HepG2 (cell line): ENCODE measurements around the gene NT5DC1. TPM values are rescaled to one million over a fixed set of nuclear protein-coding genes. Genes with fewer than 3 reads are reported as not detected.
A peak's percentile ranks its signal among the peaks of the same experiment; 100 is the strongest.

Experiments used
- ATAC-seq: fragments of 200-7000 bp; cut with Tn5 transposase; 3 replicates; pipeline ENCODE4 v1.9.1; 2020; ENCODE audit warnings: mild to moderate bottlenecking, moderate library complexity
- BruUV-seq: library from RNA; stranded (reverse); fragments of 400-500 nt; replicated peaks from 2 replicates; lab custom pipeline; 2021; lab: Mats Ljungman, UMichigan
- CTCF ChIA-PET: fragments of 300-600 bp; formaldehyde crosslinking; extraction: SDS; loops from one replicate; lab custom pipeline; 2021; ENCODE audit warnings: low total read pairs, inconsistent platforms, low intra/inter-chr PET ratio; lab: Yijun Ruan, JAX
- POLR2A ChIA-PET: fragments of 350-600 bp; sonication (Branson Sonifier 250); formaldehyde crosslinking; loops from one replicate; lab custom pipeline; 2020; ENCODE audit warnings: antibody characterized with exemption, inconsistent platforms; lab: Yijun Ruan, JAX
- DNase-seq: peaks from one replicate; pipeline ENCODE4 v3.0.0-alpha.2; 2015; ENCODE audit warnings: low spot score
- FAIRE-seq: peaks from 3 replicates; lab custom pipeline; 2011; peaks lifted over from hg19 to GRCh38; lab: Jason Lieb, UNC
- H2AFZ ChIP-seq: one replicate; pipeline ENCODE4 v1.6.1; 2011; ENCODE audit warnings: low read length, inconsistent platforms
- H3K27ac ChIP-seq: fragments of 300-600 bp; 3 replicates; pipeline ENCODE4 v1.8.0; 2011; ENCODE audit warnings: mixed run types, mild to moderate bottlenecking, mixed read lengths, low read length, inconsistent platforms; ENCODE audit not compliant: insufficient read depth; ENCODE audit errors: extremely low read length
- H3K27me3 ChIP-seq, 2 experiments: fragments of 200-600 bp in 1 of 2; 2 replicates in 1 of 2; 3 replicates in 1 of 2; pipeline versions ENCODE4 v1.6.0 to v1.8.0; 2011; ENCODE audit warnings: low read length in 2 of 2, mild to moderate bottlenecking in 2 of 2, moderate library complexity in 2 of 2, inconsistent platforms in 1 of 2; ENCODE audit not compliant: insufficient read depth in 2 of 2, control insufficient read depth in 1 of 2
- H3K36me3 ChIP-seq, 2 experiments: fragments of 200-600 bp in 1 of 2; replicated peaks in 1 of 2; 2 replicates in 1 of 2; 3 replicates in 1 of 2; pipeline versions ENCODE4 v1.5.1 to v1.8.0; 2011; ENCODE audit warnings: low read length in 2 of 2, inconsistent platforms in 1 of 2; ENCODE audit not compliant: insufficient read depth in 2 of 2, control insufficient read depth in 1 of 2
- H3K4me1 ChIP-seq: 2 replicates; pipeline ENCODE4 v1.5.1; 2012; ENCODE audit warnings: low read length, inconsistent platforms; ENCODE audit not compliant: insufficient read depth
- H3K4me2 ChIP-seq: 2 replicates; pipeline ENCODE4 v1.6.0; 2011; ENCODE audit warnings: low read depth, low read length, inconsistent platforms
- H3K4me3 ChIP-seq, 3 experiments: fragments of 200-600 bp in 1 of 3; sonication (generic), shearing (Covaris generic) in 1 of 3; replicated peaks in 1 of 3; 2 replicates each; pipeline ENCODE4 v1.5.1; 2011 to 2016; ENCODE audit warnings: low read length in 3 of 3, inconsistent platforms in 2 of 3, low read depth in 2 of 3, mild to moderate bottlenecking in 2 of 3, control low read depth in 1 of 3, mixed read lengths in 1 of 3; ENCODE audit not compliant: insufficient read depth in 1 of 3
- H3K79me2 ChIP-seq: one replicate; pipeline ENCODE4 v1.6.1; 2011; ENCODE audit warnings: low read length, inconsistent platforms; ENCODE audit not compliant: insufficient read depth
- H3K9ac ChIP-seq: 2 replicates; pipeline ENCODE4 v1.6.0; 2011; ENCODE audit warnings: mild to moderate bottlenecking, low read depth, low read length, inconsistent platforms; ENCODE audit not compliant: insufficient read depth
- H3K9me3 ChIP-seq: 2 replicates; pipeline ENCODE4 v1.5.1; 2012; ENCODE audit warnings: mild to moderate bottlenecking, low read length
- H4K20me1 ChIP-seq: 2 replicates; pipeline ENCODE4 v1.6.0; 2011; ENCODE audit warnings: inconsistent platforms, mild to moderate bottlenecking, low read length, moderate library complexity; ENCODE audit not compliant: insufficient read depth
- AGO1 ChIP-seq: fragments of 200-400 bp; formaldehyde crosslinking; IDR thresholded peaks from 2 replicates; pipeline ENCODE4 v1.6.1; 2017; ENCODE audit warnings: mild to moderate bottlenecking, low read depth, low read length, moderate library complexity; ENCODE audit not compliant: poor library complexity, severe bottlenecking
- CENPX ChIP-seq: sonication (generic); formaldehyde crosslinking; IDR thresholded peaks from 2 replicates; pipeline ENCODE4 v1.9.0; 2021; ENCODE audit warnings: mild to moderate bottlenecking, missing genetic modification reagents, moderate library complexity
- E2F1 ChIP-seq: sonication (generic); formaldehyde crosslinking; IDR thresholded peaks from 2 replicates; pipeline ENCODE4 v1.5.0; 2020; ENCODE audit warnings: missing genetic modification reagents
- HOMEZ ChIP-seq: IDR thresholded peaks from 2 replicates; pipeline ENCODE4 v1.6.1; 2016; ENCODE audit warnings: low read depth
- MED1 ChIP-seq: sonication (generic); formaldehyde crosslinking; IDR thresholded peaks from 2 replicates; pipeline ENCODE4 v1.4.0; 2020; ENCODE audit warnings: missing genetic modification reagents
- NFYC ChIP-seq: IDR thresholded peaks from 2 replicates; pipeline ENCODE4 v1.6.1; 2016; ENCODE audit warnings: missing genetic modification reagents, missing compliant biosample characterization
- POLR2AphosphoS5 ChIP-seq: IDR thresholded peaks from 2 replicates; pipeline ENCODE4 v1.6.1; 2012; ENCODE audit warnings: low read depth, low read length
- RAD51 ChIP-seq: fragments of 450-650 bp; IDR thresholded peaks from 2 replicates; pipeline ENCODE4 v1.6.1; 2016; ENCODE audit warnings: borderline replicate concordance
- SP2 ChIP-seq: sonication (generic); formaldehyde crosslinking; IDR thresholded peaks from 2 replicates; pipeline ENCODE4 v1.5.1; 2020; ENCODE audit warnings: mild to moderate bottlenecking, missing genetic modification reagents
- STAG1 ChIP-seq: sonication (generic); formaldehyde crosslinking; IDR thresholded peaks from 2 replicates; pipeline ENCODE4 v1.4.0; 2020; ENCODE audit warnings: missing genetic modification reagents
- TAF1 ChIP-seq: sonication (generic); formaldehyde crosslinking; IDR thresholded peaks from 2 replicates; pipeline ENCODE4 v1.4.0; 2020; ENCODE audit warnings: missing genetic modification reagents
- TCF7 ChIP-seq: sonication (generic); IDR thresholded peaks from 2 replicates; pipeline ENCODE4 v1.6.1; 2016; ENCODE audit warnings: antibody characterized with exemption, low read depth
- ZNF354B ChIP-seq: sonication (generic); formaldehyde crosslinking; IDR thresholded peaks from 2 replicates; pipeline ENCODE4 v1.8.0; 2022; ENCODE audit warnings: mild to moderate bottlenecking, missing genetic modification reagents
- ZNF383 ChIP-seq: sonication (generic); formaldehyde crosslinking; IDR thresholded peaks from 2 replicates; pipeline ENCODE4 v1.4.0; 2020; ENCODE audit warnings: missing genetic modification reagents, mild to moderate bottlenecking, borderline replicate concordance
- ZNF720 ChIP-seq: sonication (generic); formaldehyde crosslinking; IDR thresholded peaks from 2 replicates; pipeline ENCODE4 v1.4.0; 2020; ENCODE audit warnings: missing genetic modification reagents
- ZNF761 ChIP-seq: sonication (generic); formaldehyde crosslinking; conservative IDR thresholded peaks from 2 replicates; pipeline ENCODE4 v1.4.0; 2020; ENCODE audit warnings: mild to moderate bottlenecking, missing genetic modification reagents
- ZSCAN21 ChIP-seq: sonication (generic); formaldehyde crosslinking; IDR thresholded peaks from 2 replicates; pipeline ENCODE4 v1.8.0; 2022; ENCODE audit warnings: mild to moderate bottlenecking, missing genetic modification reagents, moderate library complexity, borderline replicate concordance
- WGBS: methylation state at CpG from one replicate; pipeline ENCODE4 v1.1.6; 2017; ENCODE audit warnings: low lambda C conversion rate; 5-methylcytosine and 5-hydroxymethylcytosine counted together
- in situ Hi-C: cut with HindIII; loops from 2 replicates; pipeline ENCODE4 v1.10.0; 2017; ENCODE audit warnings: low pct_unique_long_range_greater_than_20kb; ENCODE audit not compliant: extremely low pct_ligation_motif_present
- intact Hi-C: fragments of 100-400 bp; cut with micrococcal nuclease; formaldehyde crosslinking; loops from one replicate; pipeline ENCODE4 v1.10.0; 2022; ENCODE audit not compliant: unreplicated experiment
- polyA plus RNA-seq, 8 experiments: library from polyadenylated mRNA; depleted of rRNA in 3 of 8; stranded (reverse) in 7 of 8; unstranded in 1 of 8; fragments of >200 nt; fragmentation: Illumina TruSeq in 4 of 8; extraction: Trizol in 4 of 8; gene quantifications; 2 replicates each; pipeline versions ENCODE4 v1.2.1 to v1.2.3, GENCODE V29; 2011 to 2016; ENCODE audit warnings: low read depth in 4 of 8, missing spikeins in 1 of 8, mixed read lengths in 1 of 8; ENCODE audit not compliant: insufficient read depth in 1 of 8
- total RNA-seq, 5 experiments: library from RNA; depleted of rRNA; stranded (reverse); fragments of >200 nt; fragmentation: Illumina TruSeq; extraction: Trizol; gene quantifications; 2 replicates each; pipeline ENCODE4 v1.2.3, GENCODE V29; 2016; ENCODE audit warnings: low read depth in 1 of 5

Gene NT5DC1
- total and polyA plus RNA-seq, 2 of the 13 experiments (the other 11 are each of a cell fraction or from before 2014, with no cell fraction given), result 27.0 to 56.1 TPM

- ATAC-seq, result peak; percentile 84
- no peak overlapping the region for H3K4me3 ChIP-seq
- DNase-seq, result peak; percentile 75
- no peaks in the 10 kb centered on the region for H3K27me3 ChIP-seq
- H3K9me3 ChIP-seq, result no peaks in the 10 kb centered on the region
- no peak for FAIRE-seq
- no TSS peak for BruUV-seq
- H3K4me1 ChIP-seq, result peaks cover 58% of the 10 kb centered on the region
- H3K9ac ChIP-seq, result no peak overlapping the region
- 77% methylated on average over 2 of the region's 2 CpGs for WGBS
- no peak overlapping the region for H2AFZ ChIP-seq
- CTCF ChIA-PET, result no interaction called here
- H3K4me2 ChIP-seq, result peak overlapping the region; percentile 19; the same call in 1 of the 2 replicates
- H3K36me3 ChIP-seq, result no peaks in the 10 kb centered on the region
- no peaks in the 10 kb centered on the region for H3K79me2 ChIP-seq
- POLR2A ChIA-PET, result interaction anchor here (0.7 to 3.5 kb wide), 5 partner anchors 13 to 57 kb away, joined by 3 to 24 read pairs (median 5); partner anchors contain the start of genes FRK and NT5DC1
- no peak overlapping the region for H3K27ac ChIP-seq
- intact Hi-C loops, result no loop called here
- in situ Hi-C loops, result no loop called here
- no peaks in the 10 kb centered on the region for H4K20me1 ChIP-seq
- no peak for TF ChIP-seq AGO1
- TF ChIP-seq NFYC, result no peak
- no peak for TF ChIP-seq RAD51
- TF ChIP-seq ZNF761 (CRISPR knock-in tag), result no peak
- no peak for TF ChIP-seq STAG1 (CRISPR knock-in tag)
- no peak for TF ChIP-seq E2F1
- TF ChIP-seq POLR2AphosphoS5, result no peak
- TF ChIP-seq ZNF354B (CRISPR knock-in tag), result no peak
- no peak for TF ChIP-seq ZNF720 (CRISPR knock-in tag)
- TF ChIP-seq TCF7, result no peak
- TF ChIP-seq ZNF383, result no peak
- peak; percentile 69; the same call in 1 of the 2 replicates for TF ChIP-seq HOMEZ (CRISPR knock-in tag)
- TF ChIP-seq TAF1, result no peak
- no peak for TF ChIP-seq ZSCAN21 (CRISPR knock-in tag)
- TF ChIP-seq SP2 (CRISPR knock-in tag), result no peak
- no peak for TF ChIP-seq CENPX (CRISPR knock-in tag)
- TF ChIP-seq MED1, result peak; percentile 15; the same call in 1 of the 2 replicates
Observed at GRCh38 chr6:116073765-116074440, 26.8 kb upstream of the NT5DC1 start.
